H9 (cell line): ENCODE data around the gene PRH2. TPM values are rescaled to one million over a fixed set of nuclear protein-coding genes. Genes with fewer than 3 reads are reported as not detected.

Experiments
- DNase-seq: peaks from one replicate; pipeline ENCODE4 v3.0.0-alpha.2; 2017
- H2AFZ ChIP-seq: one replicate; pipeline ENCODE4 v1.6.1; 2013; ENCODE audit warnings: mild to moderate bottlenecking, low read length, control low read depth, moderate library complexity
- H2AK5ac ChIP-seq: 2 replicates; pipeline ENCODE4 v1.6.1; 2013; ENCODE audit warnings: low read length, control low read depth, mixed read lengths; ENCODE audit not compliant: insufficient read length
- H2BK120ac ChIP-seq: one replicate; pipeline ENCODE4 v1.6.1; 2013; ENCODE audit warnings: low read depth, mild to moderate bottlenecking, low read length, control low read depth, inconsistent platforms; ENCODE audit not compliant: poor library complexity, severe bottlenecking
- H2BK12ac ChIP-seq: 2 replicates; pipeline ENCODE4 v1.6.1; 2013; ENCODE audit warnings: low read length, control low read depth, mixed read lengths, low read depth; ENCODE audit not compliant: insufficient read length
- H2BK15ac ChIP-seq: 2 replicates; pipeline ENCODE4 v1.6.1; 2013; ENCODE audit warnings: low read depth, low read length, control low read depth
- H2BK20ac ChIP-seq: one replicate; pipeline ENCODE4 v1.6.1; 2013; ENCODE audit warnings: low read depth, mild to moderate bottlenecking, low read length, control low read depth, inconsistent platforms; ENCODE audit not compliant: poor library complexity, severe bottlenecking
- H2BK5ac ChIP-seq: 2 replicates; pipeline ENCODE4 v1.6.1; 2013; ENCODE audit warnings: low read length, control low read depth, mixed read lengths; ENCODE audit not compliant: insufficient read length
- H3K14ac ChIP-seq: 2 replicates; pipeline ENCODE4 v1.6.1; 2013; ENCODE audit warnings: low read length, control low read depth; ENCODE audit not compliant: insufficient read depth
- H3K18ac ChIP-seq: 2 replicates; pipeline ENCODE4 v1.6.1; 2013; ENCODE audit warnings: low read depth, mild to moderate bottlenecking, mixed read lengths, low read length, control low read depth; ENCODE audit not compliant: insufficient read length
- H3K23ac ChIP-seq: 2 replicates; pipeline ENCODE4 v1.6.1; 2013; ENCODE audit warnings: low read length, control low read depth, mixed read lengths, low read depth; ENCODE audit not compliant: insufficient read length
- H3K23me2 ChIP-seq: 2 replicates; pipeline ENCODE4 v1.6.1; 2013; ENCODE audit warnings: low read depth, mild to moderate bottlenecking, mixed read lengths, low read length, control low read depth; ENCODE audit not compliant: insufficient read length, poor library complexity, severe bottlenecking
- H3K27ac ChIP-seq: 2 replicates; pipeline ENCODE4 v1.5.1; 2013; ENCODE audit warnings: low read length, control low read depth, mixed read lengths, low read depth; ENCODE audit not compliant: insufficient read length
- H3K27me3 ChIP-seq: 2 replicates; pipeline ENCODE4 v1.6.1; 2013; ENCODE audit warnings: low read length, control low read depth, inconsistent platforms; ENCODE audit not compliant: insufficient read depth
- H3K4ac ChIP-seq: 2 replicates; pipeline ENCODE4 v1.6.1; 2013; ENCODE audit warnings: low read depth, mild to moderate bottlenecking, control low read depth, inconsistent platforms, low read length, moderate library complexity
- H3K4me1 ChIP-seq: 2 replicates; pipeline ENCODE4 v1.6.1; 2013; ENCODE audit warnings: low read length, control low read depth, inconsistent platforms; ENCODE audit not compliant: insufficient read depth
- H3K4me2 ChIP-seq: 2 replicates; pipeline ENCODE4 v1.6.1; 2013; ENCODE audit warnings: low read length, control low read depth, mixed read lengths; ENCODE audit not compliant: insufficient read length, insufficient read depth
- H3K56ac ChIP-seq: 2 replicates; pipeline ENCODE4 v1.6.1; 2013; ENCODE audit warnings: low read depth, mild to moderate bottlenecking, mixed read lengths, low read length, control low read depth; ENCODE audit not compliant: insufficient read length
- H3K79me1 ChIP-seq: 2 replicates; pipeline ENCODE4 v1.6.1; 2013; ENCODE audit warnings: low read depth, mild to moderate bottlenecking, moderate library complexity, low read length, control low read depth, inconsistent platforms; ENCODE audit not compliant: insufficient read depth, poor library complexity, severe bottlenecking
- H3K79me2 ChIP-seq: 2 replicates; pipeline ENCODE4 v1.6.1; 2013; ENCODE audit warnings: low read length, control low read depth, inconsistent platforms; ENCODE audit not compliant: insufficient read depth
- H3K9ac ChIP-seq: 2 replicates; pipeline ENCODE4 v1.6.1; 2013; ENCODE audit warnings: low read length, control low read depth, mixed read lengths; ENCODE audit not compliant: insufficient read length; ENCODE audit errors: extremely low read depth
- H3K9me3 ChIP-seq: one replicate; pipeline ENCODE4 v1.6.1; 2013; ENCODE audit warnings: low read depth, low read length, inconsistent platforms; ENCODE audit not compliant: control insufficient read depth
- H3T11ph ChIP-seq: one replicate; pipeline ENCODE4 v1.6.1; 2013; ENCODE audit warnings: mild to moderate bottlenecking, low read length, control low read depth, inconsistent platforms
- H4K20me1 ChIP-seq: one replicate; pipeline ENCODE4 v1.6.1; 2013; ENCODE audit not compliant: control insufficient read depth, insufficient read length, insufficient read depth
- H4K5ac ChIP-seq: 2 replicates; pipeline ENCODE4 v1.6.1; 2013; ENCODE audit warnings: low read depth, mild to moderate bottlenecking, mixed read lengths, low read length, control low read depth; ENCODE audit not compliant: insufficient read length
- H4K8ac ChIP-seq: replicated peaks from 2 replicates; pipeline ENCODE4 v1.6.1; 2013; ENCODE audit warnings: low read length, control low read depth, mixed read lengths, low read depth; ENCODE audit not compliant: insufficient read length
- H4K91ac ChIP-seq: 2 replicates; pipeline ENCODE4 v1.6.1; 2013; ENCODE audit warnings: low read depth, mild to moderate bottlenecking, moderate library complexity, mixed read lengths, low read length, control low read depth; ENCODE audit not compliant: insufficient read length
- H3K27ac Mint-ChIP-seq, 3 experiments: 2 replicates in 2 of 3; 3 replicates in 1 of 3; pipeline ENCODE4 v1.8.0; 2020 to 2021; ENCODE audit warnings: mixed read lengths in 3 of 3, mild to moderate bottlenecking in 1 of 3, moderate library complexity in 1 of 3
- H3K27me3 Mint-ChIP-seq: 2 replicates; pipeline ENCODE4 v1.8.0; 2021; ENCODE audit warnings: low read depth, mild to moderate bottlenecking, moderate library complexity, mixed read lengths
- H3K36me3 Mint-ChIP-seq, 3 experiments: 2 replicates in 2 of 3; 3 replicates in 1 of 3; pipeline ENCODE4 v1.8.0; 2020 to 2021; ENCODE audit warnings: low read depth in 3 of 3, mixed read lengths in 3 of 3; ENCODE audit not compliant: insufficient read depth in 1 of 3
- H3K4me1 Mint-ChIP-seq, 2 experiments: 2 replicates each; pipeline ENCODE4 v1.8.0; 2020; ENCODE audit warnings: mixed read lengths in 2 of 2
- H3K4me3 Mint-ChIP-seq, 2 experiments: 2 replicates in 1 of 2; 3 replicates in 1 of 2; pipeline ENCODE4 v1.8.0; 2020 to 2021; ENCODE audit warnings: mild to moderate bottlenecking in 2 of 2, mixed read lengths in 2 of 2, moderate library complexity in 1 of 2
- H3K9me3 Mint-ChIP-seq, 2 experiments: 2 replicates in 1 of 2; 3 replicates in 1 of 2; pipeline ENCODE4 v1.8.0; 2020; ENCODE audit warnings: mild to moderate bottlenecking in 2 of 2, mixed read lengths in 2 of 2, moderate library complexity in 1 of 2
- CTCF ChIP-seq: fragments of 200-600 bp; sonication (generic); conservative IDR thresholded peaks from 3 replicates; pipeline ENCODE4 v1.8.0; 2021; ENCODE audit warnings: antibody characterized with exemption, mild to moderate bottlenecking
- WGBS: extraction: QIAGEN DNeasy Blood & Tissue Kit; methylation state at CpG from one replicate; pipeline ENCODE4 v1.1.7; 2013; ENCODE audit warnings: missing lambda C conversion rate, low lambda C conversion rate, mixed read lengths; ENCODE audit not compliant: insufficient read length; ENCODE audit errors: extremely low coverage; 5-methylcytosine and 5-hydroxymethylcytosine counted together
- total RNA-seq: library from RNA; stranded (reverse); gene quantifications from 2 replicates; pipeline ENCODE4 v1.2.1, GENCODE V29; 2021

PRH2 gene
- total RNA-seq, 1 experiment from 2014 or later = not detected

- Mint-ChIP-seq H3K27me3 (no peaks in the 10 kb centered on the region), H3K4me1 (no peaks in the 10 kb centered on the region), H3K9me3 (no peaks in the 10 kb centered on the region), H3K4me3 (no peak overlapping the region), H3K27ac (no peak overlapping the region), H3K36me3 (peaks cover 2 to 15% (median 11%) of the 10 kb centered on the region in 3 experiments; a peak in 6 of 7 replicates)
- Histone ChIP-seq H2BK120ac (no peak overlapping the region), H4K91ac (no peak overlapping the region), H3K4me2 (no peak overlapping the region), H3K9me3 (no peaks in the 10 kb centered on the region), H3K27ac (no peak overlapping the region), H2BK20ac (no peak overlapping the region), H2BK12ac (no peak overlapping the region), H3K23ac (no peak overlapping the region), H2AK5ac (no peak overlapping the region), H3K23me2 (no peaks in the 10 kb centered on the region), H3K18ac (no peak overlapping the region), H3K79me2 (no peaks in the 10 kb centered on the region), H4K20me1 (no peaks in the 10 kb centered on the region), H2BK15ac (no peak overlapping the region), H3K4ac (no peak overlapping the region), H3T11ph (no peak overlapping the region), H3K14ac (no peak overlapping the region), H3K56ac (no peak overlapping the region), H2BK5ac (no peak overlapping the region), H4K8ac (no peak overlapping the region), H3K9ac (no peak overlapping the region), H2AFZ (no peak overlapping the region), H3K79me1 (no peaks in the 10 kb centered on the region), H4K5ac (no peak overlapping the region), H3K27me3 (no peaks in the 10 kb centered on the region), H3K4me1 (no peaks in the 10 kb centered on the region)
- no peak for TF ChIP-seq CTCF
- no peak for DNase-seq
- WGBS = no CpG with 5 or more reads among the region's 1 CpG
Measured at GRCh38 chr12:10965476-10965875, 36.4 kb downstream of the PRH2 start.
